NCI-H2029 treated with DMSO at 0.1 percent for 48 hours (cell line): ENCODE results near the gene ST7.
"Not testable (repeated sequence)": the region's sequence is repeated elsewhere in the genome, so short reads cannot be mapped to it uniquely, and the experiment has no call there.

Experiments used
- DNase-seq: peaks from one replicate; lab custom pipeline; 2025; lab: John Stamatoyannopoulos, UW

The ST7 gene

GRCh38 chr7:117096942-117097341 lies 143.6 kb downstream of the ST7 start:
- DNase-seq = no peak

DNA sequence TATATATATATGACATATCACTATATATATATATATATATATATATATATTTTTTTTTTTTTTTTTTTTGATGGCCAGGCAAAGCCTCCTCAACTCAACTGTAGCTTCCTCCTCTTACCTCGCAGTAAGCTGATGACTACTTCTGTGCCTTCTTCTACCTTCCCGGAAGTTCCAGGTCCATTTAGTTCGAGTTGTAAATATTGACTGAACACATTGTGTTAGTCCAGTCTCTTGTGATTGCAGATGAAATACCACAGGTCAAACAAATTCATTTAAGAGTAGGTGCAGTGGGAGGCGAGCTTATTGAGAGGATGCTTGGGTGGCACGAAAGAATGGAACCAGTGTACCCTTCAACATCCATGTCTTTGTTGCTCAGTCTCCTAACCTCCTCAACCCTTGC lies 144.6 kb downstream of the ST7 start:
- peak; percentile 63 for DNase-seq

GRCh38 chr7:117098457-117098856 lies 145.2 kb downstream of the ST7 start:
- no peak for DNase-seq

- DNase-seq = no peak
Observed at GRCh38 chr7:117101026-117101425, 147.7 kb downstream of the ST7 start.

GRCh38 chr7:117110480-117111315 lies 157.4 kb downstream of the ST7 start:
- no peak for DNase-seq

DNA sequence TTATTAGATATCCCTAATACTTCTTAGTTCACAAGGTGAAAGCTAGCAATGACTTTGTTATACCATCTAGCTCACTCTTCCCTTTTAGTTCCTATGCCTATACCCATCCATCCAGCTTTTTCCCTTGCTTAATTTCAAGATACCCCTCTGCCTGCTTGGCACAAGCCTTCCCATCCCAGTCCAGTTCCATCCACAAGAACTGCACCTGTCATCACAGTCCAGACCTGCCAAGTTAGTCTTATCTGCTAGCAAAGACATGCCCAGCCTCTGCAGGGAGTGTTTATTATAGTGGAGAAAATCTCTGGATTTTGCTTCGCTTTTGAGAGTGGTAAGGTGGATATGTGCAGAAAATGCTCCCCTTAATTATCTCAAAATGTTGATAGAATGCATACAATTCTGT lies 158.2 kb downstream of the ST7 start:
- no peak for DNase-seq

DNA sequence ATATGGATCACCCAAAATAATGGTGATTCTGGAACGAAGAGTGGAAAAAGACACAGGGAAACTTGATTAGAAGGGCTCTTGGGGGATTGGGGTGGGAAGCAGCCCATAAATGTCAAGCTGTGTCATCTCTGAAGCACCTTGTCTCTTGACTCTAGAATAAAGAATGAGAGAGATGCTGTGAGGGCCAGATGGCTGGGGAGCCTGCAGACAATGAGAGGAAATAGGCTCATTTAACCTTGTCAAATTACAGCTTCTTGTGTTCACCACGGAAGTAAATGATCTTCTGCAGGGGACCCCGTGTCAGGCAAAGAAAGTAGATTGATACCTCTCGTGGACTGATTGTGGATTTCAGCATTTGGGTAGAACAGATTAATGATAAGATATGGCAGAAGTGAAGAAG lies 159.3 kb downstream of the ST7 start:
- no peak for DNase-seq

GRCh38 chr7:117113871-117114270 lies 160.6 kb downstream of the ST7 start:
- DNase-seq = no peak

DNA sequence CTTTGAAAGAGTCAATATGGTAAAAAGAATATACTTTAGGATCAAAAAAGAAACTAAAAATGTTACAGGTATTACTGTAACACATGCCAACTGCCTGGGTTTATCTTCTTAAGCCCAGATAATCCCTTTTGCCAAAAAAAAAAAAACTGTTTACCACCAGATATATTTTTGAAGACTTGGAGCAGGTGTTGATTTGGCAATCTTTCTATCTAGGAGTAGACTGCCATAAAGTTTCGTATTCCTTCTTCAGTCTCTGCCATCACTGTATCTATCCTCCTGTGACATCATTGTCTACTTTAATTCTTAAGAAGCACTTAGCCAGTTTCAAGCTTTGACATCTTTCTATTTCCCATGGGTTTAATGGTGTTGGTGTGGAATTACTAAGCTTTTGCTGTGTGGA lies 161.0 kb downstream of the ST7 start:
- DNase-seq = no peak

DNA sequence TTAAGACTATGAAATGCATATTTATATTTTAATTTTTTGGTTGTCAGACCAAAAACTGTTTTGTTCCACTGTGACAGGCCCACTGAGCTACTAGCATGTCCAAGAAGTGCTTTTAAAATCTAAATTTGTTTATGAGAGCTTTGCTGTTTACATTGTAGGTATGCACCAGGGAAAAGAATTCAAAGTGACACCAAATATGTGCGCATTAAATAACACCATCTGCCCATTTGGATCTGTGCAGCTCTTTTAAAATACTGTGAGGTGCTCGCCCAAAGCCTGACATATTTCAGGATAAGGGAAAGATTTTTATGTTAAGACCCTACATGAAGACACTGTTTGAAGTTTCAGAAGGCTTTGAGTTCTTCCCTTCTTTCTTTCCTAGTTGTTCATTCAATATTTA lies 162.9 kb downstream of the ST7 start:
- no peak for DNase-seq

DNA sequence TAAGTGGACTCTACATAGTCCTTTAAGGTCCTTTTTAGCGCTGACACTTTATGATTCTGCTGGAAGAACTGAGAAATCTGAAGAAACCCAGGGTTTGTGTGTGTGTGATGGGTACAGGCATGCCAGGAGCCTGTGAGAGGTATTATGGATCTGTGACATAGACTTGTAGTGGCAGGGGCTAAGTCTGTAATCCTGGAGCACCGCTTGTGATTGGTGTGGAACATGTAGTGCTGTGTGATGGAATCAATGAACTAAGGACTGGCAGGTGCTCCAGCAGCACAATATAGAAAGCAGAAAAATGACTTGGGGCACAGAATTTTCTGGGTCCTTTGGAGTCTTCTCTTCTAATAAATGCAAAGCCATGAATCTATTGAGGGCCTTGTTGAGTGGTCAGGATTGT lies 163.9 kb downstream of the ST7 start:
- no peak for DNase-seq

DNA sequence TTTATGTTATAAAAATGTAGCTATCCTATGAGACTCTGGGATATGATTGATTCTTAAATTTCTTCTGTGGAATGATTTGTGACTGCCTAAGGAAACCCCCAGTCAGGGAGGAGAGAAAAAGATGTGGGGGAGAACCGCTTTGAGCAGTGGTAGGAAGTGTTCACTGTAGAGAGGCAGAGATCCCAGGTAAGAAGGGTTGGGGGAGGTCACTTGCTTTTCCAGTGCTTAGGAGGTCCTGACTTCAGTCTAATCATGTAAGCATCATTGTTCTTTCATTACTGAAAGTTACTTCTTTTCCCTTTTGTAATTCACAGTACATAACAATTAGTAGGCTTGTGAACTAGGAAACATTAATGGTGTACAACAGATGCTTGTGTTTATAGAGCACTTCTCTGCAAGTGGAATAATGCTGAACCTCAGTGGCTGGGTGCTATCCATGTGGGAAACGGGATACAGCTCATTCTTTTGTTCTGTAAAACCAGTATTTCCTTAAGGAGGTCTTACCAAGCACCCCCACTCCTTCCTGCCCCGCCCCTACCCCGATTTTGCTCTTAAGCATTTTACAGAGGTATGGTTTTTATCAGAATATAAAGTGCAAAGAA lies 165.4 kb downstream of the ST7 start:
- no peak for DNase-seq

GRCh38 chr7:117119192-117119924 lies 166.1 kb downstream of the ST7 start:
- peak; percentile 32 for DNase-seq

DNA sequence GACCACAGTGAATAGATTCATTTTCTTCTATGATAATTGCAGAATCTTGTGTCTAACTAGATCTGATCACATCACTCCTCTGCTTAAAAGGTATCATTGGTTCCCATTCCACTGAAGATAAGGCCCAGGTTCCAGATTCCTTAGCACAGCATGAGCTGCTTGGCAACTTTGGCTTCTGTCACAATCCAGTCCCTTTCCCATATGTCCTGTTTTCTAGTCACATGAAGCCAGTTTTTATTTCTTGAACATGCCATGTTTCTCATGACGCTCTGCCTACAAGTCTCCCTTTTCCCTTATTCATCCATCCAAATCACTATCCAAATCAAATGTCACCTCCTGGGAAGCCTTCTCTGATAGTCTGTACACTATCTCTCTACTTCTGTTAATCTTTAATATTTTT lies 167.0 kb downstream of the ST7 start:
- DNase-seq = not testable (repeated sequence)

DNA sequence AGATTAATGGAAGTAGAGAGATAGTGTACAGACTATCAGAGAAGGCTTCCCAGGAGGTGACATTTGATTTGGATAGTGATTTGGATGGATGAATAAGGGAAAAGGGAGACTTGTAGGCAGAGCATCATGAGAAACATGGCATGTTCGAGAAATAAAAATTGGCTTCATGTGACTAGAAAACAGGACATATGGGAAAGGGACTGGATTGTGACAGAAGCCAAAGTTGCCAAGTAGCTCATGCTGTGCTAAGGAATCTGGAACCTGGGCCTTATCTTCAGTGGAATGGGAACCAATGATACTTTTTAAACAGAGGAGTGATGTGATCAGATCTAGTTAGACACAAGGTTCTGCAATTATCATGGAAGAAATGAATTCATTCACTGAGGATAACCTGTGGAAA lies 168.7 kb downstream of the ST7 start:
- DNase-seq = not testable (repeated sequence)

- no peak for DNase-seq
Observed at GRCh38 chr7:117122536-117122935, 169.2 kb downstream of the ST7 start.

- DNase-seq = no peak
Observed at GRCh38 chr7:117123311-117123926, 170.1 kb downstream of the ST7 start.

DNA sequence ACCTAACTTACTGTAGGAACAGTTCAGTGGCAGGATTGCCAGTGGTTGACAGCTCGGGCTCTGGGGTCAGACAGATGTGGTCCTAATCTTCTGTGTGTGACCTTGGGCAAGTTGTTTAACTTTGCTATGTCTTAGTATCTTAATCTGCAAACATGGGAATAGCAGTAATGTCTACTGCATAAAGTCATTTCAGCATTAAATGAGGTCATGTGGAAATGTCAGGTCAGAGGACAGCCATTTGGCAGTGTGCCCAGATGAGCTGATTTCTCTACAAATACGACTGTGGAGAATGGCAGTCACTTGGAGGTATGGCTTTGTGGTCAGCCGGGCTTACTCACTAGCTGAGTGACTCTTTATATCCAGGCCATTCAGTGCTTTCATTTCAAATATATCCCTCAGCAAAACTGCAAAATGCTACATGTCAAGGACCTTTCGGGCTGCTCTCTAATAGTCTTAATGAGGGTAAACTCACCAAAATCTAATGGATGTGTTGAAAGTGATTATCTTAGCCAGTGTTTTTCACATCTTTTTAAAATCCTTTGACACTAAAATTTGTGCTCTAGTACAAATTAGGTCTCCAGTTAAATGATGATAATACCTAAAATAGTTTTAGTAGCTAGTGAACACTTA lies 171.4 kb downstream of the ST7 start:
- DNase-seq = peak; percentile 73

DNA sequence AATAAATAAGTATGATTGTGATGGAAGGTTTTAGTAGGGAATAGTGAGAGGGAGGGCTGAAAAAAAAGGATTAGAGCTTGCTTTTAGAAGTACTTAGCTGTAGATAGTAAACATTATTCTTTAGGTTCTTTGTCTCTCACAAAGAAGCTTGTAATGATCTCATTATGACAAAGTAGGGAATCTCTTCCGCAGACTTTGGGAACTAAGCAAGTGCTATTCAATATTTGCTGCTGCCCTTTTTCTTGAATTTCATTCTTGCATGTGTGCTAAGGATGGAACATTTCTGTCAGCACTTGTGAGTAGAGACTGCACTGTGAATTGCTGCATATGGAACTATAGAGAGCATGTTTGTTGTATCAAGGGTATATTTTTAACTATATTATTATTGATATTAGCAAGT lies 173.4 kb downstream of the ST7 start:
- DNase-seq = no peak

DNA sequence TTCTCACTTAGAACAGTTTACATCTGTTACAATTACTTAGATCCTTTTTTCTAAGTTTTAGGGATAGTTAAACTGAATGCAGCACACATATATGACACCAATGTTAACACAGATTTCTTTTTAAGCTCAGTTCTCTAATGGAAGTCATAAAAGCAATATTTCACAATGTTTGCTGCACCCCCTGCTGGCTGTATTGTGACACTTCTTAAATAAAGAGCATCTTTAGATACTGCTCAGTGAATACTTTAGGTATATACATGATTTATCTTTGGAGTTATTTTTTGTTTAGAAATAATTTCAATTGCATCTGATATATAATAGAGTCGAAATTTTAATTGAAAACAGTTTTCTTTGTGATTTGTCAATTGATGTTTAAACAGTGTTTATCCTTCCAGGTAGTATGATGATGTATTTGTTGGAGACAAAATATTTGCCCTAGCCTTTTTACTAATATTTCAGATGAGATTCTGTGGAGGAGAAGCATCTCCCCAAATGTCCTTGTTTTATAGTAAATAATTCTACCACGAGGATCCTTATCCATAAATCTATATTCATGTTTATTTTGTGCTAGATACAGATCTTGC lies 174.4 kb downstream of the ST7 start:
- DNase-seq = peak; percentile 56

GRCh38 chr7:117129521-117129955 lies 176.2 kb downstream of the ST7 start:
- no peak for DNase-seq

- no peak for DNase-seq
Observed at GRCh38 chr7:117130262-117130661, 177.0 kb downstream of the ST7 start.
